Measurements from ENCODE around the gene MED15.
"Not testable (repeated sequence)": the region's sequence is repeated elsewhere in the genome, so short reads cannot be mapped to it uniquely, and the experiment has no call there.

DNA sequence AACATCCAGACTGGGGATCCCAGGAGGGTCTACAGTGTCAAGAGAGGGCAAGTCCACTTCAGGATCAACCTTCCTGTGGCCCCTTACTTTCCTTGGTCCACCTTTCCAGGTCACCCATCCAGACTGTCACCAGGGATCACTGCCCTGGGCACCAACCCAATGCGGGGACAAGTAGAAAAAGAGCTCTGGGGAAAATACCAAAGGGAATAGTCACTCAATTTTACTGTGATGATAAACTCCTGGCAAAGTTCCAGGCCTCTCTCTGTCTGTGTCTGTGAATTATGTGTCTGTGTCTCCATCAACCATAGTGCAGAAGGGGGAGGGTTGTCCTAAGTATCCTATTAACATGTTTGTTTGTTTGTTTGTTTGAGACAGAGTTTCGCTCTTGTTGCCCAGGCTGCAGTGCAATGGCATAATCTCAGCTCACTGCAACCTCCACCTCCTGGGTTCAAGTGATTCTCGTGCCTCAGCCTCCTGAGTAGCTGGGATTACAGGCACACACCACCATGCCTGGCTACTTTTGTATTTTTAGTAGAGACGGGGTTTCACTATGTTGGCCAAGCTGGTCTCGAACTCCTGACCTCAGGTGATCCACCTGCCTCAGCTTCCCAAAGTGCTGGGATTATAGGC lies 3.0 kb upstream of the MED15 start:
- TF ChIP-seq, protein P1, sequence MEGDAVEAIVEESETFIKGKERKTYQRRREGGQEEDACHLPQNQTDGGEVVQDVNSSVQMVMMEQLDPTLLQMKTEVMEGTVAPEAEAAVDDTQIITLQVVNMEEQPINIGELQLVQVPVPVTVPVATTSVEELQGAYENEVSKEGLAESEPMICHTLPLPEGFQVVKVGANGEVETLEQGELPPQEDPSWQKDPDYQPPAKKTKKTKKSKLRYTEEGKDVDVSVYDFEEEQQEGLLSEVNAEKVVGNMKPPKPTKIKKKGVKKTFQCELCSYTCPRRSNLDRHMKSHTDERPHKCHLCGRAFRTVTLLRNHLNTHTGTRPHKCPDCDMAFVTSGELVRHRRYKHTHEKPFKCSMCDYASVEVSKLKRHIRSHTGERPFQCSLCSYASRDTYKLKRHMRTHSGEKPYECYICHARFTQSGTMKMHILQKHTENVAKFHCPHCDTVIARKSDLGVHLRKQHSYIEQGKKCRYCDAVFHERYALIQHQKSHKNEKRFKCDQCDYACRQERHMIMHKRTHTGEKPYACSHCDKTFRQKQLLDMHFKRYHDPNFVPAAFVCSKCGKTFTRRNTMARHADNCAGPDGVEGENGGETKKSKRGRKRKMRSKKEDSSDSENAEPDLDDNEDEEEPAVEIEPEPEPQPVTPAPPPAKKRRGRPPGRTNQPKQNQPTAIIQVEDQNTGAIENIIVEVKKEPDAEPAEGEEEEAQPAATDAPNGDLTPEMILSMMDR (IDR thresholded peaks at IDR 0.05), result not testable (repeated sequence)
- not testable (repeated sequence) for TF ChIP-seq POLR2A (IDR thresholded peaks at IDR 0.05; ENCODE audit: low read depth); POLR2AphosphoS5 (IDR thresholded peaks at IDR 0.05)

Measured in esophagus muscularis mucosa (tissue), 3 donors.